A673 (cell line): ENCODE data around the gene IPMK. TPM values are rescaled to one million over a fixed set of nuclear protein-coding genes. Genes with fewer than 3 reads are reported as not detected.

Experiments
- BruUV-seq: library from RNA; stranded (reverse); fragments of 400-500 nt; replicated peaks from 2 replicates; lab custom pipeline; 2021; lab: Mats Ljungman, UMichigan
- CTCF ChIA-PET: fragments of 300-600 bp; sonication (Branson Sonifier 250); formaldehyde crosslinking; loops from one replicate; lab custom pipeline; 2022; ENCODE audit warnings: antibody characterized with exemption; lab: Charles Lee
- POLR2A ChIA-PET: fragments of 300-600 bp; sonication (Branson Sonifier 250); formaldehyde crosslinking; loops from one replicate; lab custom pipeline; 2022; ENCODE audit warnings: antibody characterized with exemption; ENCODE audit not compliant: low non-redundant PET; lab: Charles Lee
- DNase-seq: peaks from one replicate; pipeline ENCODE4 v3.0.0-alpha.2; 2015; ENCODE audit warnings: low spot score
- H3K27ac ChIP-seq: fragments of 200-600 bp; sonication (generic); 2 replicates; pipeline ENCODE4 v1.5.1; 2016; ENCODE audit warnings: mixed run types, low read depth, mild to moderate bottlenecking, mixed read lengths, antibody characterized with exemption, low read length; ENCODE audit not compliant: poor library complexity, severe bottlenecking
- H3K27me3 ChIP-seq: fragments of 200-600 bp; sonication (generic); replicated peaks from 2 replicates; pipeline ENCODE4 v1.6.1; 2017; ENCODE audit warnings: mixed run types, low read depth, mild to moderate bottlenecking, mixed read lengths, antibody characterized with exemption, low read length; ENCODE audit not compliant: insufficient read depth, poor library complexity
- H3K36me3 ChIP-seq: fragments of 200-600 bp; sonication (generic); 2 replicates; pipeline ENCODE4 v1.6.1; 2016; ENCODE audit warnings: mixed run types, mild to moderate bottlenecking, mixed read lengths, antibody characterized with exemption, low read length; ENCODE audit not compliant: insufficient read depth, poor library complexity, severe bottlenecking
- H3K4me1 ChIP-seq: fragments of 200-600 bp; sonication (generic); 2 replicates; pipeline ENCODE4 v1.6.1; 2017; ENCODE audit warnings: mixed run types, mild to moderate bottlenecking, mixed read lengths, antibody characterized with exemption, low read length; ENCODE audit not compliant: insufficient read depth, poor library complexity, severe bottlenecking
- H3K4me3 ChIP-seq: fragments of 200-600 bp; sonication (generic); 2 replicates; pipeline ENCODE4 v1.5.1; 2016; ENCODE audit warnings: low read depth, mixed run types, mild to moderate bottlenecking, mixed read lengths, low read length; ENCODE audit not compliant: poor library complexity, severe bottlenecking
- H3K9me3 ChIP-seq: fragments of 200-600 bp; sonication (generic); 2 replicates; pipeline ENCODE4 v1.6.1; 2016; ENCODE audit warnings: mixed run types, low read depth, mild to moderate bottlenecking, mixed read lengths, antibody characterized with exemption, low read length; ENCODE audit not compliant: poor library complexity, severe bottlenecking
- EZH2 ChIP-seq: fragments of 200-600 bp; sonication (generic); IDR thresholded peaks from 2 replicates; pipeline ENCODE4 v1.6.1; 2017; ENCODE audit warnings: borderline replicate concordance, low read depth, mild to moderate bottlenecking, mixed read lengths, antibody characterized with exemption, low read length; ENCODE audit not compliant: poor library complexity, severe bottlenecking
- intact Hi-C: fragments of 100-400 bp; cut with micrococcal nuclease; formaldehyde crosslinking; loops from one replicate; pipeline ENCODE4 v1.10.0; 2022; ENCODE audit not compliant: unreplicated experiment
- total RNA-seq: library from RNA; stranded (reverse); gene quantifications from 2 replicates; pipeline ENCODE4 v1.2.3, GENCODE V29; 2021
- TF ChIP-seq, protein P1 (sequence below): fragments of 300-800, 200-600 bp; sonication (generic); conservative IDR thresholded peaks from 2 replicates; pipeline ENCODE4 v1.5.1; 2017; ENCODE audit warnings: low read depth, mild to moderate bottlenecking, antibody characterized with exemption, low read length, moderate library complexity, mixed read lengths

Gene IPMK
- total RNA-seq, 1 experiment from 2014 or later = 8.2 TPM

- CTCF ChIA-PET = no interaction called here
- Histone ChIP-seq H3K36me3 (no peaks in the 10 kb centered on the region), H3K4me1 (no peaks in the 10 kb centered on the region), H3K27ac (no peak overlapping the region), H3K9me3 (no peaks in the 10 kb centered on the region), H3K4me3 (no peak overlapping the region), H3K27me3 (no peaks in the 10 kb centered on the region)
- TF ChIP-seq EZH2 = no peak
- TF ChIP-seq, protein P1, sequence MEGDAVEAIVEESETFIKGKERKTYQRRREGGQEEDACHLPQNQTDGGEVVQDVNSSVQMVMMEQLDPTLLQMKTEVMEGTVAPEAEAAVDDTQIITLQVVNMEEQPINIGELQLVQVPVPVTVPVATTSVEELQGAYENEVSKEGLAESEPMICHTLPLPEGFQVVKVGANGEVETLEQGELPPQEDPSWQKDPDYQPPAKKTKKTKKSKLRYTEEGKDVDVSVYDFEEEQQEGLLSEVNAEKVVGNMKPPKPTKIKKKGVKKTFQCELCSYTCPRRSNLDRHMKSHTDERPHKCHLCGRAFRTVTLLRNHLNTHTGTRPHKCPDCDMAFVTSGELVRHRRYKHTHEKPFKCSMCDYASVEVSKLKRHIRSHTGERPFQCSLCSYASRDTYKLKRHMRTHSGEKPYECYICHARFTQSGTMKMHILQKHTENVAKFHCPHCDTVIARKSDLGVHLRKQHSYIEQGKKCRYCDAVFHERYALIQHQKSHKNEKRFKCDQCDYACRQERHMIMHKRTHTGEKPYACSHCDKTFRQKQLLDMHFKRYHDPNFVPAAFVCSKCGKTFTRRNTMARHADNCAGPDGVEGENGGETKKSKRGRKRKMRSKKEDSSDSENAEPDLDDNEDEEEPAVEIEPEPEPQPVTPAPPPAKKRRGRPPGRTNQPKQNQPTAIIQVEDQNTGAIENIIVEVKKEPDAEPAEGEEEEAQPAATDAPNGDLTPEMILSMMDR = no peak
- DNase-seq = no peak
- no TSS peak for BruUV-seq
- intact Hi-C loops = no loop called here
- POLR2A ChIA-PET = no interaction called here
These were observed 46.8 kb downstream of the IPMK start for GRCh38 chr10:58220769-58221451.

GRCh38 chr10:58219875-58220274 lies 47.8 kb downstream of the IPMK start:
- Histone ChIP-seq H3K9me3 (no peaks in the 10 kb centered on the region), H3K4me1 (no peaks in the 10 kb centered on the region), H3K4me3 (no peak overlapping the region), H3K36me3 (no peaks in the 10 kb centered on the region), H3K27ac (no peak overlapping the region), H3K27me3 (no peaks in the 10 kb centered on the region)
- CTCF ChIA-PET = no interaction called here
- no TSS peak for BruUV-seq
- no peak for DNase-seq
- intact Hi-C loops = no loop called here
- POLR2A ChIA-PET = no interaction called here
- TF ChIP-seq, protein P1 = no peak
- TF ChIP-seq EZH2 = no peak

GRCh38 chr10:58217612-58218011 lies 50.1 kb downstream of the IPMK start:
- H3K27ac ChIP-seq = no peak overlapping the region
- TF ChIP-seq, protein P1 = no peak
- TF ChIP-seq EZH2 = no peak
- intact Hi-C loops = no loop called here
- H3K9me3 ChIP-seq = no peaks in the 10 kb centered on the region
- H3K27me3 ChIP-seq = no peaks in the 10 kb centered on the region
- no peaks in the 10 kb centered on the region for H3K36me3 ChIP-seq
- ChIA-PET CTCF (no interaction called here), POLR2A (no interaction called here)
- H3K4me3 ChIP-seq = no peak overlapping the region
- BruUV-seq = no TSS peak
- H3K4me1 ChIP-seq = no peaks in the 10 kb centered on the region
- DNase-seq = no peak
